Transverse colon (tissue), 4 donors: ENCODE measurements around the gene DNAH12.

Experiments
- POLR2A ChIP-seq: fragments of 450-650 bp; IDR thresholded peaks from one replicate; pipeline ENCODE4 v1.6.1; 2016; ENCODE audit warnings: antibody characterized with exemption, mild to moderate bottlenecking, moderate library complexity
- POLR2AphosphoS5 ChIP-seq, 3 donors: sonication (generic); formaldehyde crosslinking; IDR thresholded peaks; one replicate each; pipeline ENCODE4 v1.6.1; 2016; ENCODE audit warnings: antibody characterized with exemption in 3 of 3
- TF ChIP-seq, protein P1 (sequence below), 5 experiments: fragments of 200-600 bp in 3 of 5; fragments of 450-650 bp in 2 of 5; sonication (generic) in 3 of 5; IDR thresholded peaks; 1 replicate in 2 of 5; 2 replicates in 3 of 5; pipeline ENCODE4 v1.5.1; 2016 to 2017; ENCODE audit warnings: antibody characterized with exemption in 5 of 5, inconsistent platforms in 3 of 5, mild to moderate bottlenecking in 2 of 5, moderate library complexity in 1 of 5

DNA sequence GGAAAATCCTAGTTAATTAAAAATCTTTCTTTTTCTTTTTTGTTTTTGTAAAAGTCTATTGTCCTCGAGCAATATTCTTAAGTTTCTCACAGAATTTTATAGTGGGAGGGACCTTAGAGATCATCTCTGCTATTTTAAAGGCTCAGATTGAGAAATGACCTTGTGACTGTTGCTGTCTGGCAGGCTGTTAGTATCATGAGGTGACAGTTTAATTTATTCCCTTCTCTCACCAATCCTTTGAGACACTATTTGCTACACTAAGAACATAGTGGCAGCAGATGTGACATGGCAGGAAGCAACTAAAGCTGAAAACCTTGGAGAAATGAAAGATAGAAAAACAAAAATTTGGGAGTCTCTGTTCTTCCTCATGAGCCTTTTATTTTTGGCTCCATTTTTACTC, 291.7 kb downstream of the DNAH12 start:
- TF ChIP-seq, protein P1, sequence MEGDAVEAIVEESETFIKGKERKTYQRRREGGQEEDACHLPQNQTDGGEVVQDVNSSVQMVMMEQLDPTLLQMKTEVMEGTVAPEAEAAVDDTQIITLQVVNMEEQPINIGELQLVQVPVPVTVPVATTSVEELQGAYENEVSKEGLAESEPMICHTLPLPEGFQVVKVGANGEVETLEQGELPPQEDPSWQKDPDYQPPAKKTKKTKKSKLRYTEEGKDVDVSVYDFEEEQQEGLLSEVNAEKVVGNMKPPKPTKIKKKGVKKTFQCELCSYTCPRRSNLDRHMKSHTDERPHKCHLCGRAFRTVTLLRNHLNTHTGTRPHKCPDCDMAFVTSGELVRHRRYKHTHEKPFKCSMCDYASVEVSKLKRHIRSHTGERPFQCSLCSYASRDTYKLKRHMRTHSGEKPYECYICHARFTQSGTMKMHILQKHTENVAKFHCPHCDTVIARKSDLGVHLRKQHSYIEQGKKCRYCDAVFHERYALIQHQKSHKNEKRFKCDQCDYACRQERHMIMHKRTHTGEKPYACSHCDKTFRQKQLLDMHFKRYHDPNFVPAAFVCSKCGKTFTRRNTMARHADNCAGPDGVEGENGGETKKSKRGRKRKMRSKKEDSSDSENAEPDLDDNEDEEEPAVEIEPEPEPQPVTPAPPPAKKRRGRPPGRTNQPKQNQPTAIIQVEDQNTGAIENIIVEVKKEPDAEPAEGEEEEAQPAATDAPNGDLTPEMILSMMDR (IDR thresholded peaks at IDR 0.05) = no peak
- TF ChIP-seq POLR2AphosphoS5 (IDR thresholded peaks at IDR 0.05) (no peak), POLR2A (no peak)
